ENCODE data around the gene PTPRG.

PTPRG gene

GRCh38 chr3:62192891-62193290, 631.5 kb downstream of the PTPRG start:
- Histone ChIP-seq H3K9me3 (ENCODE audit: control insufficient read depth, insufficient read depth, low read length) (no peaks in the 10 kb centered on the region), H4K20me1 (ENCODE audit: control insufficient read depth, insufficient read depth, low read depth, low read length) (no peaks in the 10 kb centered on the region), H3K79me2 (ENCODE audit: control insufficient read depth, low read length) (no peaks in the 10 kb centered on the region), H3K4me3 (ENCODE audit: low read length) (no peak overlapping the region), H3K27me3 (ENCODE audit: control insufficient read depth, low read length) (no peaks in the 10 kb centered on the region), H3K36me3 (ENCODE audit: control insufficient read depth, low read length) (no peaks in the 10 kb centered on the region), H3F3A (ENCODE audit: control insufficient read depth, insufficient read depth) (no peaks in the 10 kb centered on the region), H3K4me2 (ENCODE audit: low read length) (no peak overlapping the region), H3K4me1 (ENCODE audit: control insufficient read depth, low read length) (peaks cover 6% of the 10 kb centered on the region; the same call in 1 of the 2 replicates), H3K9me2 (replicated peaks; ENCODE audit: control insufficient read depth, low read length) (no peaks in the 10 kb centered on the region), H3K27ac (ENCODE audit: low read depth, low read length) (no peak overlapping the region)
- TF ChIP-seq, protein P1, sequence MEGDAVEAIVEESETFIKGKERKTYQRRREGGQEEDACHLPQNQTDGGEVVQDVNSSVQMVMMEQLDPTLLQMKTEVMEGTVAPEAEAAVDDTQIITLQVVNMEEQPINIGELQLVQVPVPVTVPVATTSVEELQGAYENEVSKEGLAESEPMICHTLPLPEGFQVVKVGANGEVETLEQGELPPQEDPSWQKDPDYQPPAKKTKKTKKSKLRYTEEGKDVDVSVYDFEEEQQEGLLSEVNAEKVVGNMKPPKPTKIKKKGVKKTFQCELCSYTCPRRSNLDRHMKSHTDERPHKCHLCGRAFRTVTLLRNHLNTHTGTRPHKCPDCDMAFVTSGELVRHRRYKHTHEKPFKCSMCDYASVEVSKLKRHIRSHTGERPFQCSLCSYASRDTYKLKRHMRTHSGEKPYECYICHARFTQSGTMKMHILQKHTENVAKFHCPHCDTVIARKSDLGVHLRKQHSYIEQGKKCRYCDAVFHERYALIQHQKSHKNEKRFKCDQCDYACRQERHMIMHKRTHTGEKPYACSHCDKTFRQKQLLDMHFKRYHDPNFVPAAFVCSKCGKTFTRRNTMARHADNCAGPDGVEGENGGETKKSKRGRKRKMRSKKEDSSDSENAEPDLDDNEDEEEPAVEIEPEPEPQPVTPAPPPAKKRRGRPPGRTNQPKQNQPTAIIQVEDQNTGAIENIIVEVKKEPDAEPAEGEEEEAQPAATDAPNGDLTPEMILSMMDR (IDR thresholded peaks at IDR 0.05; ENCODE audit: low read depth, low read length, poor library complexity, severe bottlenecking) = no peak
- TF ChIP-seq EZH2phosphoT487 (IDR thresholded peaks at IDR 0.05; ENCODE audit: borderline replicate concordance, low read length) = no peak

DNA sequence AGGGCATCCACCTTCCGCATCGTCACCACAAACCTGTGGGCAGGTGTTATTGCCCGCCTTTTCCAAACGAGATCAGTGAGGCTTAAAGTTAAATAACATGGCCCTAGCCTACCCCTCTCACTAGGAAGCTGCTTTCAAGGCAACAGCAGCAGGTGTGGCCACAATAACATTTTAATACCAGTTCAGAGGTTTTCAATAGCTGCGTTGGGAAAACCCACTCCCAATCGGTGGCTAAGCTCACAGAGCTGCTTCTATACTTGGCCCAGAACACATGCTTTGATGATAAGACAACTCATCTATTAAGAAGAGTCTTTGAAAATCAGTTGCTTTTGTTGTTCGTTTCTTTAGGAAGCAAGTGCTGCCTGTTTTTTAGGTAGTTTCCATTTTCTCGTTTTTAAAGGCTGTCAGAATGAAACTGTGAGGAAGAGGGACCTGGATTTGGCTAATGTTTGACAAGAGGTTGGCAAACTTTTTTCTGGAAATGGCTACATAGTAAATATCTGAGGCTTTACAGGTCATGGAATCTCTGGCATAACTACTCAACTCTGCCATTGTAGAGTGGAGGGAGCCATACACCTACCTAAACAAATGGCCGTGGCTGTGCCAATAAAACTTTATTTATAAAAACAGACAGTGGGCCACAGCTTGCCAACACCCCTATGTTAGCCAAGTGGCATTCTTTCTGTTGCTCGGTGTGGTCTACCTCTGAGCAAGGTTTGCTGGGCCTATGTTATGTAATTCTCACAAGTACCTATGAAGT, 632.4 kb downstream of the PTPRG start:
- no peaks in the 10 kb centered on the region for H3K36me3 ChIP-seq (ENCODE audit: control insufficient read depth, low read length)
- no peak overlapping the region for H3K27ac ChIP-seq (ENCODE audit: low read depth, low read length)
- TF ChIP-seq EZH2phosphoT487 (IDR thresholded peaks at IDR 0.05; ENCODE audit: borderline replicate concordance, low read length) = no peak
- TF ChIP-seq, protein P1 (IDR thresholded peaks at IDR 0.05; ENCODE audit: low read depth, low read length, poor library complexity, severe bottlenecking) = no peak
- no peaks in the 10 kb centered on the region for H3K27me3 ChIP-seq (ENCODE audit: control insufficient read depth, low read length)
- no peak overlapping the region for H3K4me3 ChIP-seq (ENCODE audit: low read length)
- H3K4me1 ChIP-seq (ENCODE audit: control insufficient read depth, low read length) = peaks cover 3% of the 10 kb centered on the region; the same call in 1 of the 2 replicates
- no peaks in the 10 kb centered on the region for H3F3A ChIP-seq (ENCODE audit: control insufficient read depth, insufficient read depth)
- no peaks in the 10 kb centered on the region for H3K79me2 ChIP-seq (ENCODE audit: control insufficient read depth, low read length)
- no peaks in the 10 kb centered on the region for H3K9me3 ChIP-seq (ENCODE audit: control insufficient read depth, insufficient read depth, low read length)
- no peaks in the 10 kb centered on the region for H3K9me2 ChIP-seq (replicated peaks; ENCODE audit: control insufficient read depth, low read length)
- H4K20me1 ChIP-seq (ENCODE audit: control insufficient read depth, insufficient read depth, low read depth, low read length) = no peaks in the 10 kb centered on the region
- no peak overlapping the region for H3K4me2 ChIP-seq (ENCODE audit: low read length)

DNA sequence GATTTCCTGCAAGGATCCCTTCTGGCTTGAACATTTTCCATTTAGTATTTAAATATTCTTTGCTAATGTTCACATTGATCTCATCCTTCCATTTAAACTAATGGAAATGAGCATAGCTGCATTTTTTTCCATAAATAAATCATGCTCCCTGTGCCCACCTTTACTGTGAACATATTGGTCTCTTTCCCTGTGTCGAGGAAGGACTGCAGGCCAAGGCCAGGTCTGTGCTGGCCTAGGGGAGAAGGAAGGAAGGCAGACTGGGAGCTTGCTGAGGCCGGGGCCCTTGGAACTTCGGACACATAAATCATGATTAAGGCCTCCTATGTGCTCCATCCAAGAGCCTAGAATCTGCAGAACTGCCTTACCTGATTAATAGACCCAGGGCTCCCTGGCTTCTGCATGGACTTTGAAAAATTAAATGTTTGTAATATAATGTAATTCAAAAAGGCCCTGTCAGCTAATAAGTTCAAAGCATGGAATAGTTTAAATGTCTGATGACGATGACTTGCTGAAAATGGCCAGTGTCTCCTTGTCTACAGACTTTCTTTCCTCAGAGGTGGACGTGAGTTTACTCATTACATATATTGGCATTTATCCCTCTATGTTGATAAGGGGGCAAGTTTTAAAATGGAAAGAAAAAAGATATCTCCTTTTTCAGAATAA, 636.1 kb downstream of the PTPRG start:
- no peaks in the 10 kb centered on the region for H3K4me1 ChIP-seq (ENCODE audit: control insufficient read depth, low read length)
- H3K9me3 ChIP-seq (ENCODE audit: control insufficient read depth, insufficient read depth, low read length) = no peaks in the 10 kb centered on the region
- no peaks in the 10 kb centered on the region for H3F3A ChIP-seq (ENCODE audit: control insufficient read depth, insufficient read depth)
- no peaks in the 10 kb centered on the region for H3K79me2 ChIP-seq (ENCODE audit: control insufficient read depth, low read length)
- H4K20me1 ChIP-seq (ENCODE audit: control insufficient read depth, insufficient read depth, low read depth, low read length) = no peaks in the 10 kb centered on the region
- TF ChIP-seq EZH2phosphoT487 (IDR thresholded peaks at IDR 0.05; ENCODE audit: borderline replicate concordance, low read length) = no peak
- TF ChIP-seq, protein P1 (IDR thresholded peaks at IDR 0.05; ENCODE audit: low read depth, low read length, poor library complexity, severe bottlenecking) = no peak
- no peaks in the 10 kb centered on the region for H3K27me3 ChIP-seq (ENCODE audit: control insufficient read depth, low read length)
- no peak overlapping the region for H3K4me3 ChIP-seq (ENCODE audit: low read length)
- no peak overlapping the region for H3K27ac ChIP-seq (ENCODE audit: low read depth, low read length)
- H3K4me2 ChIP-seq (ENCODE audit: low read length) = no peak overlapping the region
- no peaks in the 10 kb centered on the region for H3K36me3 ChIP-seq (ENCODE audit: control insufficient read depth, low read length)
- no peaks in the 10 kb centered on the region for H3K9me2 ChIP-seq (replicated peaks; ENCODE audit: control insufficient read depth, low read length)

All from DOHH2 (cell line).